OCI-LY1 (cell line): ENCODE results near the gene KIRREL3.

ENCODE experiments used
- H2AFZ ChIP-seq: fragments of 200-600 bp; sonication (generic), shearing (Covaris generic); 2 replicates; pipeline ENCODE4 v1.6.0; 2014; ENCODE audit warnings: antibody characterized with exemption, mild to moderate bottlenecking, low read length
- H3F3A ChIP-seq: fragments of 200-600 bp; sonication (generic), shearing (Covaris generic); 2 replicates; pipeline ENCODE4 v1.6.0; 2014; ENCODE audit warnings: mild to moderate bottlenecking, antibody characterized with exemption, low read length, moderate library complexity; ENCODE audit not compliant: insufficient read depth
- H3K27ac ChIP-seq: fragments of 200-600 bp; sonication (generic); 2 replicates; pipeline ENCODE4 v1.5.1; 2014; ENCODE audit warnings: low read length, mixed run types, mild to moderate bottlenecking, low read depth; ENCODE audit not compliant: poor library complexity, severe bottlenecking
- H3K27me3 ChIP-seq: fragments of 200-600 bp; sonication (generic); 2 replicates; pipeline ENCODE4 v1.6.0; 2014; ENCODE audit warnings: antibody characterized with exemption, mild to moderate bottlenecking, low read length, moderate library complexity; ENCODE audit not compliant: insufficient read depth
- H3K36me3 ChIP-seq: fragments of 200-600 bp; sonication (generic); 2 replicates; pipeline ENCODE4 v1.6.1; 2014; ENCODE audit warnings: mild to moderate bottlenecking, antibody characterized with exemption, low read length, moderate library complexity, mixed read lengths; ENCODE audit not compliant: insufficient read depth
- H3K4me1 ChIP-seq: fragments of 200-600 bp; sonication (generic); 2 replicates; pipeline ENCODE4 v1.5.1; 2014; ENCODE audit warnings: mild to moderate bottlenecking, low read length, moderate library complexity; ENCODE audit not compliant: insufficient read depth, severe bottlenecking
- H3K4me2 ChIP-seq: fragments of 200-600 bp; sonication (generic), shearing (Covaris generic); 2 replicates; pipeline ENCODE4 v1.6.1; 2014; ENCODE audit warnings: low read length
- H3K4me3 ChIP-seq: fragments of 200-600 bp; sonication (generic); 2 replicates; pipeline ENCODE4 v1.5.1; 2014; ENCODE audit warnings: low read length, low read depth, mild to moderate bottlenecking, mixed read lengths; ENCODE audit not compliant: poor library complexity, severe bottlenecking
- H3K79me2 ChIP-seq: fragments of 200-600 bp; shearing (Covaris generic); 2 replicates; pipeline ENCODE4 v1.6.1; 2016; ENCODE audit warnings: mixed run types, low read length, mixed read lengths; ENCODE audit not compliant: insufficient read depth
- H3K9ac ChIP-seq: fragments of 200-600 bp; sonication (generic), shearing (Covaris generic); 2 replicates; pipeline ENCODE4 v1.6.1; 2014; ENCODE audit warnings: mild to moderate bottlenecking, low read length, mixed read lengths
- H3K9me2 ChIP-seq: fragments of 200-600 bp; sonication (generic), shearing (Covaris generic); 2 replicates; pipeline ENCODE4 v1.6.1; 2014; ENCODE audit warnings: low read depth, mild to moderate bottlenecking, low read length, mixed read lengths
- H3K9me3 ChIP-seq: fragments of 200-600 bp; shearing (Covaris generic); 2 replicates; pipeline ENCODE4 v1.6.1; 2014; ENCODE audit warnings: low read length, mixed read lengths
- H4K20me1 ChIP-seq: fragments of 200-600 bp; sonication (generic), shearing (Covaris generic); 2 replicates; pipeline ENCODE4 v1.6.0; 2016; ENCODE audit warnings: mild to moderate bottlenecking, low read length; ENCODE audit not compliant: insufficient read depth
- EZH2 ChIP-seq: fragments of 200-600 bp; sonication (generic), shearing (Covaris generic); IDR thresholded peaks from 2 replicates; pipeline ENCODE4 v1.8.0; 2017; ENCODE audit warnings: borderline replicate concordance, mixed run types, mild to moderate bottlenecking, antibody characterized with exemption, low read length, moderate library complexity, mixed read lengths
- TF ChIP-seq, protein P1 (sequence below): fragments of 200-600 bp; sonication (generic), shearing (Covaris generic); IDR thresholded peaks from 2 replicates; pipeline ENCODE4 v1.5.1; 2017; ENCODE audit warnings: mild to moderate bottlenecking, antibody characterized with exemption, low read length, moderate library complexity, mixed read lengths

The KIRREL3 gene

GRCh38 chr11:126703662-126704061 lies 296.9 kb downstream of the KIRREL3 start:
- no peaks in the 10 kb centered on the region for H3K9me2 ChIP-seq
- no peak for TF ChIP-seq EZH2
- TF ChIP-seq, protein P1, sequence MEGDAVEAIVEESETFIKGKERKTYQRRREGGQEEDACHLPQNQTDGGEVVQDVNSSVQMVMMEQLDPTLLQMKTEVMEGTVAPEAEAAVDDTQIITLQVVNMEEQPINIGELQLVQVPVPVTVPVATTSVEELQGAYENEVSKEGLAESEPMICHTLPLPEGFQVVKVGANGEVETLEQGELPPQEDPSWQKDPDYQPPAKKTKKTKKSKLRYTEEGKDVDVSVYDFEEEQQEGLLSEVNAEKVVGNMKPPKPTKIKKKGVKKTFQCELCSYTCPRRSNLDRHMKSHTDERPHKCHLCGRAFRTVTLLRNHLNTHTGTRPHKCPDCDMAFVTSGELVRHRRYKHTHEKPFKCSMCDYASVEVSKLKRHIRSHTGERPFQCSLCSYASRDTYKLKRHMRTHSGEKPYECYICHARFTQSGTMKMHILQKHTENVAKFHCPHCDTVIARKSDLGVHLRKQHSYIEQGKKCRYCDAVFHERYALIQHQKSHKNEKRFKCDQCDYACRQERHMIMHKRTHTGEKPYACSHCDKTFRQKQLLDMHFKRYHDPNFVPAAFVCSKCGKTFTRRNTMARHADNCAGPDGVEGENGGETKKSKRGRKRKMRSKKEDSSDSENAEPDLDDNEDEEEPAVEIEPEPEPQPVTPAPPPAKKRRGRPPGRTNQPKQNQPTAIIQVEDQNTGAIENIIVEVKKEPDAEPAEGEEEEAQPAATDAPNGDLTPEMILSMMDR: no peak
- no peaks in the 10 kb centered on the region for H3K27me3 ChIP-seq
- H3K4me2 ChIP-seq: no peak overlapping the region
- no peak overlapping the region for H2AFZ ChIP-seq
- H3K36me3 ChIP-seq: no peaks in the 10 kb centered on the region
- no peaks in the 10 kb centered on the region for H3K9me3 ChIP-seq
- no peak overlapping the region for H3K4me3 ChIP-seq
- no peaks in the 10 kb centered on the region for H3F3A ChIP-seq
- H3K4me1 ChIP-seq: no peaks in the 10 kb centered on the region
- no peaks in the 10 kb centered on the region for H4K20me1 ChIP-seq
- no peaks in the 10 kb centered on the region for H3K79me2 ChIP-seq
- H3K9ac ChIP-seq: no peak overlapping the region
- H3K27ac ChIP-seq: no peak overlapping the region

- H3K27ac ChIP-seq: no peak overlapping the region
- H3K4me2 ChIP-seq: no peak overlapping the region
Observed at GRCh38 chr11:126702987-126703386, 297.6 kb downstream of the KIRREL3 start.

DNA sequence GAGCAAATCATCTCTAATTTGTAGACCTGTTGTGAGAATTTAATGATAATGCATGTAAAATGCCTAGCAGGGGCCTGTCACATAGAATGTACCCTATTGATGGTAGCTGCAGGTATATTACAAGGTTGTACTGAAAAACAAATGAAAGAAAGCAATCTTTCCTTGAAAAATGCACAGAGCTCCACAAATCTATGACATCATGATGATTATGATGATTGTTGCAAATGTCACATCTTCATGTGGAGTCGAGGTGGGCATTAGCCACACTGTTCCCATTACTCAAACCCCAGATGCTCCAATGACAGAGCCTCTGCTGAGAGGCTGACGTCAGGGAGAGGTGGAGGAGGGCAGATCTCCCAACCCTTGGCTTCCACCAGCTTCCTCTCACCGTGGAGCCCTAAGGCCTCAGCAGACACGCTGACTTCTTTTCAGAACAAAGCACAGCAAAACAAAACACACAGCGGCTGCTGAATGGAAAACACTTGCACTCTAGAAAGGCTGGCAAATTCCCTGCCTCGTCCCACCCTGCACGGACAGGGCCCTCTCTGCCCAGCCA lies 298.3 kb downstream of the KIRREL3 start:
- Histone ChIP-seq H3K4me1 (no peaks in the 10 kb centered on the region), H4K20me1 (no peaks in the 10 kb centered on the region), H3K27me3 (no peaks in the 10 kb centered on the region), H3F3A (no peaks in the 10 kb centered on the region), H3K4me3 (no peak overlapping the region), H2AFZ (no peak overlapping the region), H3K9me2 (no peaks in the 10 kb centered on the region), H3K4me2 (no peak overlapping the region), H3K36me3 (no peaks in the 10 kb centered on the region), H3K79me2 (no peaks in the 10 kb centered on the region), H3K27ac (no peak overlapping the region), H3K9ac (no peak overlapping the region), H3K9me3 (no peaks in the 10 kb centered on the region)
- TF ChIP-seq, protein P1: no peak
- no peak for TF ChIP-seq EZH2

More at GRCh38 chr11:126702987-126703386, 297.6 kb downstream of the KIRREL3 start:
- Histone ChIP-seq H3K4me3 (no peak overlapping the region), H3K9me3 (no peaks in the 10 kb centered on the region), H3K79me2 (no peaks in the 10 kb centered on the region), H3K27me3 (no peaks in the 10 kb centered on the region), H3K4me1 (no peaks in the 10 kb centered on the region), H3K36me3 (no peaks in the 10 kb centered on the region), H2AFZ (no peak overlapping the region), H3K9ac (no peak overlapping the region), H3K9me2 (no peaks in the 10 kb centered on the region), H4K20me1 (no peaks in the 10 kb centered on the region), H3F3A (no peaks in the 10 kb centered on the region)
- TF ChIP-seq, protein P1: no peak
- TF ChIP-seq EZH2: no peak
